PC-9 (cell line): ENCODE measurements around the gene SYT1.

Source experiments
- CTCF ChIP-seq: fragments of 200-600 bp; sonication (generic); conservative IDR thresholded peaks from 2 replicates; pipeline ENCODE4 v1.6.1; 2017; ENCODE audit warnings: mixed run types, antibody characterized with exemption, mild to moderate bottlenecking, moderate library complexity
- EZH2 ChIP-seq: fragments of 200-600 bp; sonication (generic); IDR thresholded peaks from 2 replicates; pipeline ENCODE4 v1.8.0; 2017; ENCODE audit warnings: antibody characterized with exemption, low read depth

GRCh38 chr12:79001404-79001803 is 136.8 kb downstream of the SYT1 start:
- TF ChIP-seq CTCF (no peak), EZH2 (no peak)
